ENCODE results near the gene AREL1.

Gene AREL1

DNA sequence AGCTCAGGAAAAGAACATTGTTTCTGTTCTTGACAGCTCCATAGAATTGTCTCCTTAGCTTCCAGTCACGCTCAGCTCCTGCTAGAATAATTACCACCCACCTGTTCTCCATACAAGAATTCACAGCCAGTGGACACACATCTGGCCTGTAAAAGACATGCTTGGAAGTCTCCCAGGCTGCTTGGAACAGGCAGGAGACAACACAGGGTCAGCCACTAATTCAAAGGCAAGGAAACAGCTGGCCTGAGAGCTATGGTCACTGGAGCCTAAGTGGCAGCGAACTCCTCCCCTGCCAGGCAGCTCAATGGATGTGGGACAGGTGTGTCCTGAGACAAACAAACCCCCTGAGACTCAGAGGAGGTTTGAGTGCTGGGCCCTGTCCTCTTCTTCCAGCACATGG, 77.9 kb downstream of the AREL1 start:
- ChIA-PET CTCF (interaction anchor here (0.6 to 1.9 kb wide), 6 partner anchors 12 to 26 kb away, joined by 3 to 8 read pairs (median 5); no protein-coding TSS in a partner anchor), POLR2A (no interaction called here)

DNA sequence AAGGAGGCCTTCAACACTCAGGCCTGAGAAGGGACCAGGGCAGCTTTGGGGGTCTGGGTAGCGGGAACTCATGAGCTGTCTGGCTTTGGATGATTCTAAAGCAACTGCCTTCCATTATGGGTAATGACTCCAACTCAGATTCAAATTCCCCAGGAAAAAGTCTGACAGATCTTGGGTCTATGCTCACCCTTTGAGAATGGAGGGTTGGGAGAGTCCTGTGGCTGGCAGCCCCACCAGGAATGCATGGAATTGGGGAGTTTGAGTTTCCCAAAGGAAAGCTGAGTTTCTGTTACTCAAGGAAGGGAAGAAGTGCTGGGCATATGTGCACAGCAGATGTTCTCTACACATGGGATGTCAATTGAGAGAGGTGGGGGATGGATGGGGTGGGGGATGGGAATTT, 78.4 kb downstream of the AREL1 start:
- ChIA-PET POLR2A (interaction anchor here (0.6 kb wide), 1 partner anchor 318 kb away, joined by 3 read pairs; no protein-coding TSS in a partner anchor), CTCF (interaction anchor here (0.6 to 1.9 kb wide), 6 partner anchors 11 to 25 kb away, joined by 3 to 8 read pairs (median 5); no protein-coding TSS in a partner anchor)

More for the DNA sequence above, 77.9 kb downstream of the AREL1 start:
- no peak overlapping the region for H3K4me3 ChIP-seq (ENCODE audit: control insufficient read depth in 1 of 7, extremely low read depth in 1 of 7, insufficient read depth in 4 of 7, low read depth in 2 of 7, low read length in 6 of 7)
- H3K9me3 ChIP-seq (ENCODE audit: control extremely low read depth in 1 of 5, control insufficient read depth in 4 of 5, insufficient read depth in 2 of 5, low read depth in 1 of 5, low read length in 4 of 5): no peaks in the 10 kb centered on the region
- 100% methylated on average over 1 of the region's 2 CpGs for WGBS (ENCODE audit: insufficient coverage)
- no peaks in the 10 kb centered on the region for H3K4me1 ChIP-seq (ENCODE audit: control extremely low read depth in 1 of 4, control insufficient read depth in 4 of 4, insufficient read depth in 4 of 4, low read length in 3 of 4)
- H3K27me3 ChIP-seq (replicated peaks in 2 of 5; ENCODE audit: control insufficient read depth in 4 of 5, insufficient read depth in 5 of 5, low read length in 4 of 5): no peaks in the 10 kb centered on the region
- no peak for DNase-seq
- H3K36me3 ChIP-seq (ENCODE audit: control insufficient read depth in 4 of 4, insufficient read depth in 4 of 4, low read length in 3 of 4): no peaks in the 10 kb centered on the region
- no peak overlapping the region for H3K27ac ChIP-seq (ENCODE audit: insufficient read depth in 1 of 2, low read depth in 1 of 2, low read length in 2 of 2, poor library complexity in 1 of 2, severe bottlenecking in 2 of 2)

DNA sequence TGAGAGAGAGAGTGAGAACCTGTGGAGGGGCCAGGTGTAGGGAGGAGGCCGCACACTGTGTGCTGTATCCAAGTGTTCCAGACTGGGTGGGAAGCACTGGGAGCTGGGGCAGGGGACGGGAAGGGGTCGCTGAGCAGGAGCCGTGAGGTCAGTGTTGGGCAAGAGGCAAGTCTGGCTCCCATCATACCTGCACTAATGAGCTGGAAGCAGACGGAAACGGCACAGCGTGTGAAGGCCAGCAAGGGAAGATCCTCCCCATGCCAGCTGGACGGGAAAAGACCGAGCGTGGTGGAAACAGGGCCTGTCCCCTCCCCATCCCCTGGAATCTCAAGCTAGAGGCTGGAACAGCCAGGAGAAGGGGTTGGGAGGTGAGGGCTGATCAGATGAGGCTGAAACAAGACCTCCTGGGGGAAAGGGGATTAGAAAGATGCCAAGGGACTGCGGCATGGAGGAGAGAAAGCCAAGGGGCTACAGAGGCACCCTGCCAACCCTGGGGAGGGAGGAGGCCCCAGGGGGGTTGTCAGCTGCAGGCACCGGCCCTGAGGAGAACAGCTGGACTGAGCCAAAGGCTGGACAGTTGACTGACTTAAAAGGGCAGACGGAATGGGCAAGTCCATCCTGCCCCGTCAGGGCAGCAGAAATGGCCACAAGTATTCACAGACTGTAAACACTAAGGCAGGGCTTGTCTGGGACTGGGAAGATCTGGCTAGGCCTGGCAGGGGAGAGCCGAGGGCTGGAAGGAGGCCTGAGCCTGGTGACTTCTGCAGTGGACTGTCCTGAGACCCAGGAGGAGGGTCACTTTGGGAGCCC, 81.8 kb downstream of the AREL1 start:
- Histone ChIP-seq H3K4me3 (ENCODE audit: control insufficient read depth in 1 of 7, extremely low read depth in 1 of 7, insufficient read depth in 4 of 7, low read depth in 2 of 7, low read length in 6 of 7) (no peak overlapping the region), H3K4me1 (ENCODE audit: control extremely low read depth in 1 of 4, control insufficient read depth in 4 of 4, insufficient read depth in 4 of 4, low read length in 3 of 4) (peaks cover 0 to 5% (median 2%) of the 10 kb centered on the region in 4 experiments), H3K9me3 (ENCODE audit: control extremely low read depth in 1 of 5, control insufficient read depth in 4 of 5, insufficient read depth in 2 of 5, low read depth in 1 of 5, low read length in 4 of 5) (no peaks in the 10 kb centered on the region), H3K27me3 (replicated peaks in 2 of 5; ENCODE audit: control insufficient read depth in 4 of 5, insufficient read depth in 5 of 5, low read length in 4 of 5) (no peaks in the 10 kb centered on the region), H3K27ac (ENCODE audit: insufficient read depth in 1 of 2, low read depth in 1 of 2, low read length in 2 of 2, poor library complexity in 1 of 2, severe bottlenecking in 2 of 2) (no peak overlapping the region), H3K36me3 (ENCODE audit: control insufficient read depth in 4 of 4, insufficient read depth in 4 of 4, low read length in 3 of 4) (no peaks in the 10 kb centered on the region)
- ChIA-PET POLR2A (no interaction called here), CTCF (interaction anchor here (0.8 to 2.0 kb wide), 2 partner anchors 15 to 17 kb away, joined by 3 to 6 read pairs; no protein-coding TSS in a partner anchor)
- 92% methylated on average over 11 of the region's 15 CpGs for WGBS (ENCODE audit: insufficient coverage)
- DNase-seq: no peak

More for the DNA sequence above, 78.4 kb downstream of the AREL1 start:
- Histone ChIP-seq H3K9me3 (ENCODE audit: control extremely low read depth in 1 of 5, control insufficient read depth in 4 of 5, insufficient read depth in 2 of 5, low read depth in 1 of 5, low read length in 4 of 5) (no peaks in the 10 kb centered on the region), H3K27ac (ENCODE audit: insufficient read depth in 1 of 2, low read depth in 1 of 2, low read length in 2 of 2, poor library complexity in 1 of 2, severe bottlenecking in 2 of 2) (no peak overlapping the region), H3K27me3 (replicated peaks in 2 of 5; ENCODE audit: control insufficient read depth in 4 of 5, insufficient read depth in 5 of 5, low read length in 4 of 5) (no peaks in the 10 kb centered on the region), H3K4me1 (ENCODE audit: control extremely low read depth in 1 of 4, control insufficient read depth in 4 of 4, insufficient read depth in 4 of 4, low read length in 3 of 4) (no peaks in the 10 kb centered on the region), H3K4me3 (ENCODE audit: control insufficient read depth in 1 of 7, extremely low read depth in 1 of 7, insufficient read depth in 4 of 7, low read depth in 2 of 7, low read length in 6 of 7) (no peak overlapping the region), H3K36me3 (ENCODE audit: control insufficient read depth in 4 of 4, insufficient read depth in 4 of 4, low read length in 3 of 4) (no peaks in the 10 kb centered on the region)
- DNase-seq: no peak
- 86% methylated on average over 1 of the region's 1 CpG for WGBS (ENCODE audit: insufficient coverage)

DNA sequence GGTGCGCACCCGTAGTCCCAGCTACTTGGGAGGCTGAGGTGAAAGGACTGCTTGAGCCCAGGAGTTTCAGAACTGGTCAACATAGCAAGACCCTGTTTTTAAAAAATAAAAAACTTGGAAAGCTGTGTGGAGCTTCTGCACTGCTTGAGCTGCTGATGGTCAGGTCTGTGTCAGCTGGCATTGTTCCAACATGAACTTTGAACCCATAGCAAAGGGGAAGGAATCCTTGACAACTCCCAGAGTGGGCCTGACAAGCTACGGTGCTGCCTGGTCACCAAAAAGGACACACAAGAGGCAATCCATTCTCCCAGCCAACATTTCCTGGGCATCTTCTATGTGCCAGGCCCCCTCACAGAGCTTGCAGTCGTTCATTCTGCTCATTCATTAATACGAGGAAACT, 84.5 kb downstream of the AREL1 start:
- no peak overlapping the region for H3K27ac ChIP-seq (ENCODE audit: insufficient read depth in 1 of 2, low read depth in 1 of 2, low read length in 2 of 2, poor library complexity in 1 of 2, severe bottlenecking in 2 of 2)
- peaks cover 0 to 5% (median 2%) of the 10 kb centered on the region in 4 experiments for H3K4me1 ChIP-seq (ENCODE audit: control extremely low read depth in 1 of 4, control insufficient read depth in 4 of 4, insufficient read depth in 4 of 4, low read length in 3 of 4)
- POLR2A ChIA-PET: interaction anchor here (1.0 kb wide), 1 partner anchor 9 kb away, joined by 4 read pairs; no protein-coding TSS in a partner anchor
- no peaks in the 10 kb centered on the region for H3K9me3 ChIP-seq (ENCODE audit: control extremely low read depth in 1 of 5, control insufficient read depth in 4 of 5, insufficient read depth in 2 of 5, low read depth in 1 of 5, low read length in 4 of 5)
- no peak for DNase-seq
- 84% methylated on average over 4 of the region's 5 CpGs for WGBS (ENCODE audit: insufficient coverage)
- no peak overlapping the region for H3K4me3 ChIP-seq (ENCODE audit: control insufficient read depth in 1 of 7, extremely low read depth in 1 of 7, insufficient read depth in 4 of 7, low read depth in 2 of 7, low read length in 6 of 7)
- CTCF ChIA-PET: interaction anchor here (0.6 to 2.1 kb wide), 3 partner anchors 10 to 814 kb away, joined by 3 to 9 read pairs (median 4); no protein-coding TSS in a partner anchor
- H3K36me3 ChIP-seq (ENCODE audit: control insufficient read depth in 4 of 4, insufficient read depth in 4 of 4, low read length in 3 of 4): no peaks in the 10 kb centered on the region
- H3K27me3 ChIP-seq (replicated peaks in 2 of 5; ENCODE audit: control insufficient read depth in 4 of 5, insufficient read depth in 5 of 5, low read length in 4 of 5): no peaks in the 10 kb centered on the region

DNA sequence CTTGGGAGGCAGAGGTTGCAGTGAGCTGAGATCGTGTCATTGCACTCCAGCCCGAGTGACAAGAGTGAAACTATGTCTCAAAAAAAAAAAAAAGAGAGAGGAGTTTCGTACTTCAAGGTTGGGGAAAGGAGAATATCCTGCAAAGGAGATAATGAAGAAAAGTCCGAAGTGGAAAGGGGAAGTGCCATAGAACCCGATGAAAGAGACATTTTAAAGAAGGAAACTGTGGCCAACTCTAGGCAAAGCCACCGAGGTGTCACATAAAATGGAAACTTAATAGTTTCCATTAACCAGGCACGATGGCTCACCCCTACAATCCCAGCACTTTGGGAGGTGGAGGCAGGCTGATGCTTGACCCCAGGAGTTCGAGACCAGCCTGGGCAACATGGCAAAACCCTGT, 85.8 kb downstream of the AREL1 start:
- POLR2A ChIA-PET: no interaction called here
- no peaks in the 10 kb centered on the region for H3K27me3 ChIP-seq (replicated peaks in 2 of 5; ENCODE audit: control insufficient read depth in 4 of 5, insufficient read depth in 5 of 5, low read length in 4 of 5)
- H3K9me3 ChIP-seq (ENCODE audit: control extremely low read depth in 1 of 5, control insufficient read depth in 4 of 5, insufficient read depth in 2 of 5, low read depth in 1 of 5, low read length in 4 of 5): no peaks in the 10 kb centered on the region
- peaks cover 0 to 5% (median 2%) of the 10 kb centered on the region in 4 experiments for H3K4me1 ChIP-seq (ENCODE audit: control extremely low read depth in 1 of 4, control insufficient read depth in 4 of 4, insufficient read depth in 4 of 4, low read length in 3 of 4)
- H3K27ac ChIP-seq (ENCODE audit: insufficient read depth in 1 of 2, low read depth in 1 of 2, low read length in 2 of 2, poor library complexity in 1 of 2, severe bottlenecking in 2 of 2): no peak overlapping the region
- WGBS (ENCODE audit: insufficient coverage): 3% methylated on average over 5 of the region's 8 CpGs
- H3K4me3 ChIP-seq (ENCODE audit: control insufficient read depth in 1 of 7, extremely low read depth in 1 of 7, insufficient read depth in 4 of 7, low read depth in 2 of 7, low read length in 6 of 7): peak overlapping the region in 1 of 7 experiments; percentile 59
- DNase-seq: peak; percentile 42 to 82 (median 80)
- no peaks in the 10 kb centered on the region for H3K36me3 ChIP-seq (ENCODE audit: control insufficient read depth in 4 of 4, insufficient read depth in 4 of 4, low read length in 3 of 4)
- CTCF ChIA-PET: interaction anchor here (5.9 kb wide), 1 partner anchor 16 kb away, joined by 33 read pairs; the partner anchor contains the start of gene LTBP2

DNA sequence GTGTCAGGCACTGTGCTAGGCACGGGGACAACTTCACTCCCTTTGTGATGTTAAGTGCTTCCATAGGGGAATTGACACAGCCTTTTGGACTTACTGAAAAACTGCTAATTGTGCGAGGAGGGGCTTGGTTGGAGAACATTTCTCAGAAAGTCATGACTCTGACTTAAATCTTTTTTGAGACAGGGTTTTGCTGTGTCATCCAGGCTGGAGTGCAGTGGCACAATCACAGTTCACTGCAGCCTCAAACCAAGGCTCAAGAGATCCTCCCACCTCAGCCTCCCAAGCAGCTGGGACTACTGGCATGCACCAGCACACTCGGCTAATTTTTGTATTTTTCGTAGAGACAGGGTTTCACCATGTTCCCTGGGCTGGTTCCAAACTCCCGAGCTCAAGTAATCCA, 90.6 kb downstream of the AREL1 start:
- CTCF ChIA-PET: interaction anchor here (0.9 to 5.9 kb wide), 3 partner anchors 11 to 15 kb away, joined by 3 to 33 read pairs (median 8); partner anchors contain the start of gene LTBP2
- H3K27me3 ChIP-seq (replicated peaks in 2 of 5; ENCODE audit: control insufficient read depth in 4 of 5, insufficient read depth in 5 of 5, low read length in 4 of 5): no peaks in the 10 kb centered on the region
- peaks cover 7 to 49% (median 31%) of the 10 kb centered on the region in 4 experiments for H3K4me1 ChIP-seq (ENCODE audit: control extremely low read depth in 1 of 4, control insufficient read depth in 4 of 4, insufficient read depth in 4 of 4, low read length in 3 of 4)
- no peaks in the 10 kb centered on the region for H3K36me3 ChIP-seq (ENCODE audit: control insufficient read depth in 4 of 4, insufficient read depth in 4 of 4, low read length in 3 of 4)
- POLR2A ChIA-PET: no interaction called here
- DNase-seq: no peak
- 91% methylated on average over 4 of the region's 5 CpGs for WGBS (ENCODE audit: insufficient coverage)
- H3K9me3 ChIP-seq (ENCODE audit: control extremely low read depth in 1 of 5, control insufficient read depth in 4 of 5, insufficient read depth in 2 of 5, low read depth in 1 of 5, low read length in 4 of 5): no peaks in the 10 kb centered on the region
- no peak overlapping the region for H3K27ac ChIP-seq (ENCODE audit: insufficient read depth in 1 of 2, low read depth in 1 of 2, low read length in 2 of 2, poor library complexity in 1 of 2, severe bottlenecking in 2 of 2)
- no peak overlapping the region for H3K4me3 ChIP-seq (ENCODE audit: control insufficient read depth in 1 of 7, extremely low read depth in 1 of 7, insufficient read depth in 4 of 7, low read depth in 2 of 7, low read length in 6 of 7)

DNA sequence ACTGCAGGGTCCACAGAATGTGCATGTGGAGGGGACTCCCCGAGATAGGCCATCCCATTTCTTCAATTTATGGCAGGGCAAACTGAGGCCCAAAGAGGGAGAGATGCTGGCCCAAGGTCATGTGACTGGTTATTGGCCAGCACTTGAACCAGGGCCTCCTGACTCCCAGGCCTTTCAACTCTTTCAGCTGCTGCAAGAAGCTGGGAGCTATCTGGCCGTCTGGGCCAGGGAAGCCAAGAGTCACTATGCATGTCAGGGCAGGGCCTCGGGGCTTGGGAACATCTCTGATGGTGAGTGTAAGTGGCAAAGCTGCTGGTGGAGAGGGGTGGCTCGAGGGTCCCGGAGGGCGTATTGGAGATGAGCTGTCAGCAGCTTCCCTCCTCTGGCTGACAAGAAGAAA, 91.3 kb downstream of the AREL1 start:
- Histone ChIP-seq H3K4me1 (ENCODE audit: control extremely low read depth in 1 of 4, control insufficient read depth in 4 of 4, insufficient read depth in 4 of 4, low read length in 3 of 4) (peaks cover 7 to 54% (median 30%) of the 10 kb centered on the region in 4 experiments), H3K4me3 (ENCODE audit: control insufficient read depth in 1 of 7, extremely low read depth in 1 of 7, insufficient read depth in 4 of 7, low read depth in 2 of 7, low read length in 6 of 7) (no peak overlapping the region), H3K27me3 (replicated peaks in 2 of 5; ENCODE audit: control insufficient read depth in 4 of 5, insufficient read depth in 5 of 5, low read length in 4 of 5) (no peaks in the 10 kb centered on the region), H3K27ac (ENCODE audit: insufficient read depth in 1 of 2, low read depth in 1 of 2, low read length in 2 of 2, poor library complexity in 1 of 2, severe bottlenecking in 2 of 2) (no peak overlapping the region), H3K36me3 (ENCODE audit: control insufficient read depth in 4 of 4, insufficient read depth in 4 of 4, low read length in 3 of 4) (no peaks in the 10 kb centered on the region), H3K9me3 (ENCODE audit: control extremely low read depth in 1 of 5, control insufficient read depth in 4 of 5, insufficient read depth in 2 of 5, low read depth in 1 of 5, low read length in 4 of 5) (no peaks in the 10 kb centered on the region)
- POLR2A ChIA-PET: no interaction called here
- WGBS (ENCODE audit: insufficient coverage): 93% methylated on average over 6 of the region's 6 CpGs
- no peak for DNase-seq
- CTCF ChIA-PET: interaction anchor here (5.9 kb wide), 1 partner anchor 11 kb away, joined by 33 read pairs; the partner anchor contains the start of gene LTBP2
